Tongue (tissue), 2 donors: ENCODE data around the gene RPAP2. TPM values are rescaled to one million over a fixed set of nuclear protein-coding genes. Genes with fewer than 3 reads are reported as not detected.
A peak's percentile ranks its signal among the peaks of the same experiment; 100 is the strongest.
"Not testable (repeated sequence)": the region's sequence is repeated elsewhere in the genome, so short reads cannot be mapped to it uniquely, and the experiment has no call there.

ENCODE experiments used
- DNase-seq: peaks from one replicate; pipeline ENCODE4 v3.0.0-alpha.2; 2015
- total RNA-seq: library from RNA; depleted of rRNA; stranded (reverse); fragments of >200 nt; gene quantifications from one replicate; pipeline ENCODE4 v1.2.3, GENCODE V29; 2014

The RPAP2 gene
- total RNA-seq, 1 donor from 2014 or later, result 19.0 TPM

- DNase-seq, result no peak
Observed at GRCh38 chr1:92376345-92376744, 77.5 kb downstream of the RPAP2 start.

GRCh38 chr1:92377991-92378390, 79.1 kb downstream of the RPAP2 start:
- not testable (repeated sequence) for DNase-seq

- DNase-seq, result no peak
Observed at GRCh38 chr1:92380867-92381266, 82.0 kb downstream of the RPAP2 start.

GRCh38 chr1:92393966-92394365, 95.1 kb downstream of the RPAP2 start:
- DNase-seq, result not testable (repeated sequence)

- no peak for DNase-seq
Observed at GRCh38 chr1:92398519-92398918, 99.7 kb downstream of the RPAP2 start.

- no peak for DNase-seq
Observed at GRCh38 chr1:92399076-92399475, 100.2 kb downstream of the RPAP2 start.

GRCh38 chr1:92404661-92405060, 105.8 kb downstream of the RPAP2 start:
- DNase-seq, result no peak

- no peak for DNase-seq
Observed at GRCh38 chr1:92408825-92409224, 110.0 kb downstream of the RPAP2 start.

GRCh38 chr1:92409946-92410549, 111.2 kb downstream of the RPAP2 start:
- no peak for DNase-seq

- DNase-seq, result no peak
Observed at GRCh38 chr1:92410706-92411105, 111.8 kb downstream of the RPAP2 start.

GRCh38 chr1:92411511-92411910, 112.7 kb downstream of the RPAP2 start:
- DNase-seq, result peak; percentile 2

GRCh38 chr1:92419642-92420041, 120.8 kb downstream of the RPAP2 start:
- no peak for DNase-seq

- DNase-seq, result no peak
Observed at GRCh38 chr1:92424381-92424780, 125.5 kb downstream of the RPAP2 start.

- no peak for DNase-seq
Observed at GRCh38 chr1:92425617-92426016, 126.8 kb downstream of the RPAP2 start.

GRCh38 chr1:92430030-92430429, 131.2 kb downstream of the RPAP2 start:
- DNase-seq, result no peak

- DNase-seq, result not testable (repeated sequence)
Observed at GRCh38 chr1:92434572-92434971, 135.7 kb downstream of the RPAP2 start.

GRCh38 chr1:92439291-92439690, 140.4 kb downstream of the RPAP2 start:
- DNase-seq, result no peak

GRCh38 chr1:92441316-92441696, 142.4 kb downstream of the RPAP2 start:
- DNase-seq, result no peak

- DNase-seq, result peak; percentile 53
Observed at GRCh38 chr1:92441697-92442342, 143.0 kb downstream of the RPAP2 start.

- DNase-seq, result no peak
Observed at GRCh38 chr1:92442351-92442750, 143.5 kb downstream of the RPAP2 start.

GRCh38 chr1:92443893-92444292, 145.0 kb downstream of the RPAP2 start:
- DNase-seq, result no peak

- DNase-seq, result no peak
Observed at GRCh38 chr1:92444351-92444750, 145.5 kb downstream of the RPAP2 start.

- no peak for DNase-seq
Observed at GRCh38 chr1:92445865-92446264, 147.0 kb downstream of the RPAP2 start.

GRCh38 chr1:92446546-92446945, 147.7 kb downstream of the RPAP2 start:
- DNase-seq, result no peak
